Body of pancreas (tissue), 4 donors: ENCODE data around the gene ADRM1. TPM values are rescaled to one million over a fixed set of nuclear protein-coding genes. Genes with fewer than 3 reads are reported as not detected.

Experiments used
- ATAC-seq: fragments of 150-250 bp; one replicate; pipeline ENCODE4 v1.9.1; 2016
- DNase-seq, 4 donors: peaks; one replicate each; pipeline ENCODE4 v3.0.0-alpha.2; 2019
- H3K27ac ChIP-seq, 4 donors: fragments of 200-600 bp; sonication (generic); 1 replicate in 3 of 4; 2 replicates in 1 of 4; pipeline versions ENCODE4 v1.5.1 to v1.6.1; 2016 to 2019; ENCODE audit warnings: mild to moderate bottlenecking in 1 of 4, mixed read lengths in 1 of 4, moderate library complexity in 1 of 4
- H3K27me3 ChIP-seq, 2 donors: fragments of 200-600 bp; sonication (generic); one replicate each; pipeline ENCODE4 v1.6.0; 2016; ENCODE audit warnings: mild to moderate bottlenecking in 1 of 2
- H3K36me3 ChIP-seq, 2 donors: fragments of 200-600 bp; sonication (generic); replicated peaks in 1 of 2; 2 replicates each; pipeline ENCODE4 v1.5.1; 2016; ENCODE audit warnings: low read depth in 2 of 2; ENCODE audit not compliant: insufficient read depth in 1 of 2
- H3K4me1 ChIP-seq: fragments of 200-600 bp; sonication (generic); one replicate; pipeline ENCODE4 v1.6.0; 2016
- H3K4me3 ChIP-seq, 2 donors: fragments of 200-600 bp; sonication (generic); 1 replicate in 1 of 2; 2 replicates in 1 of 2; pipeline ENCODE4 v1.5.1; 2016 to 2019
- H3K9me3 ChIP-seq, 3 donors: fragments of 200-600 bp; sonication (generic); 1 replicate in 2 of 3; 2 replicates in 1 of 3; pipeline ENCODE4 v1.5.1; 2016
- CTCF ChIP-seq, 7 experiments: fragments of 450-650 bp in 4 of 7; fragments of 200-600 bp in 3 of 7; sonication (generic) in 3 of 7; IDR thresholded peaks; one replicate each; pipeline ENCODE4 v1.5.1; 2016 to 2019; ENCODE audit warnings: antibody characterized with exemption in 7 of 7
- POLR2A ChIP-seq, 3 donors: fragments of 450-650 bp; IDR thresholded peaks; one replicate each; pipeline ENCODE4 v1.6.1; 2016; ENCODE audit warnings: antibody characterized with exemption in 3 of 3, mild to moderate bottlenecking in 2 of 3
- WGBS, 2 donors: methylation state at CpG; one replicate each; pipeline ENCODE4 v1.1.5; 2017; 5-methylcytosine and 5-hydroxymethylcytosine counted together
- intact Hi-C: fragments of 100-400 bp; cut with DNase I; formaldehyde crosslinking; loops from one replicate; pipeline ENCODE4 v1.15.1; 2023
- total RNA-seq, 2 donors: library from RNA; depleted of rRNA; stranded (reverse); fragments of >200 nt; gene quantifications; one replicate each; pipeline ENCODE4 v1.1.0, GENCODE V29; 2016

Gene ADRM1
- total RNA-seq, 2 donors from 2014 or later: 79.9 to 104 TPM

- intact Hi-C loops: no loop called here
- H3K4me1 ChIP-seq: peaks cover 54% of the 10 kb centered on the region
- H3K27me3 ChIP-seq: no peaks in the 10 kb centered on the region
- WGBS, 2 donors: 44% methylated on average over 9 of the region's 11 CpGs; no CpG with 5 or more reads in 1 of the 2 donors
- no peaks in the 10 kb centered on the region for H3K9me3 ChIP-seq
- peak overlapping the region; percentile 27 to 80 (median 73) for H3K27ac ChIP-seq
- peaks cover 0 to 3% of the 10 kb centered on the region in 2 donors for H3K36me3 ChIP-seq
- no peak overlapping the region for H3K4me3 ChIP-seq
- no peak for TF ChIP-seq POLR2A (IDR thresholded peaks at IDR 0.05)
- TF ChIP-seq CTCF (IDR thresholded peaks at IDR 0.05): no peak
- DNase-seq: peak; percentile 53 to 75 (median 64)
- ATAC-seq: peak; percentile 53
These were observed 52.7 kb downstream of the ADRM1 start for GRCh38 chr20:62355516-62355877.

GRCh38 chr20:62355878-62356588 lies 53.2 kb downstream of the ADRM1 start:
- peaks cover 0 to 3% of the 10 kb centered on the region in 2 donors for H3K36me3 ChIP-seq
- peak overlapping the region; percentile 27 to 80 (median 73) for H3K27ac ChIP-seq
- H3K4me1 ChIP-seq: peaks cover 58% of the 10 kb centered on the region
- H3K9me3 ChIP-seq: no peaks in the 10 kb centered on the region
- H3K4me3 ChIP-seq: no peak overlapping the region
- H3K27me3 ChIP-seq: no peaks in the 10 kb centered on the region
- ATAC-seq (peak; percentile 2), DNase-seq (peak in 3 of 4 donors; percentile 42 to 52 (median 43))
- WGBS, 2 donors: 63 to 76% methylated on average over 21 to 27 of the region's 29 CpGs
- intact Hi-C loops: no loop called here
- no peak for TF ChIP-seq CTCF (IDR thresholded peaks at IDR 0.05)
- no peak for TF ChIP-seq POLR2A (IDR thresholded peaks at IDR 0.05)

- no peak for TF ChIP-seq CTCF (IDR thresholded peaks at IDR 0.05)
- no peak for TF ChIP-seq POLR2A (IDR thresholded peaks at IDR 0.05)
- ATAC-seq (no peak), DNase-seq (peak in 1 of 4 donors; percentile 17)
- no peaks in the 10 kb centered on the region for H3K36me3 ChIP-seq
- H3K4me3 ChIP-seq: no peak overlapping the region
- H3K27me3 ChIP-seq: no peaks in the 10 kb centered on the region
- 71 to 77% methylated on average over 10 to 17 of the region's 17 CpGs for WGBS, 2 donors
- H3K9me3 ChIP-seq: no peaks in the 10 kb centered on the region
- H3K4me1 ChIP-seq: peaks cover 65% of the 10 kb centered on the region
- peak overlapping the region; percentile 8 to 80 (median 73) for H3K27ac ChIP-seq
- intact Hi-C loops: no loop called here
These were observed 53.9 kb downstream of the ADRM1 start for GRCh38 chr20:62356589-62357186.

- intact Hi-C loops: no loop called here
- H3K27ac ChIP-seq: peak overlapping the region in 3 of 4 donors; percentile 70 to 80 (median 76)
- ATAC-seq: peak; percentile 16
- no peaks in the 10 kb centered on the region for H3K9me3 ChIP-seq
- peak in 3 of 4 donors; percentile 61 to 64 (median 61) for DNase-seq
- 43% methylated on average over 25 of the region's 25 CpGs; no CpG with 5 or more reads in 1 of the 2 donors for WGBS, 2 donors
- no peak for TF ChIP-seq POLR2A (IDR thresholded peaks at IDR 0.05)
- no peak for TF ChIP-seq CTCF (IDR thresholded peaks at IDR 0.05)
- peaks cover 69% of the 10 kb centered on the region for H3K4me1 ChIP-seq
- H3K27me3 ChIP-seq: no peaks in the 10 kb centered on the region
- no peaks in the 10 kb centered on the region for H3K36me3 ChIP-seq
- no peak overlapping the region for H3K4me3 ChIP-seq
These were observed 54.4 kb downstream of the ADRM1 start for GRCh38 chr20:62357187-62357667.
